SK-N-SH (cell line): ENCODE measurements around the gene HMOX1. TPM values are rescaled to one million over a fixed set of nuclear protein-coding genes. Genes with fewer than 3 reads are reported as not detected.

ENCODE experiments used
- CTCF ChIA-PET: fragments of 300-600, 350-600 bp; formaldehyde crosslinking; extraction: SDS; loops from one replicate; lab custom pipeline; 2021; lab: Yijun Ruan, JAX
- POLR2A ChIA-PET: fragments of 350-600 bp; sonication (Branson Sonifier 250); formaldehyde crosslinking; extraction: SDS; loops from one replicate; lab custom pipeline; 2020; ENCODE audit warnings: antibody characterized with exemption, inconsistent platforms; lab: Yijun Ruan, JAX
- DNase-seq: peaks from one replicate; pipeline ENCODE4 v3.0.0; 2012
- H2AFZ ChIP-seq: fragments of 200-600 bp; sonication (generic); 2 replicates; pipeline ENCODE4 v1.8.1; 2016; ENCODE audit warnings: antibody characterized with exemption, mild to moderate bottlenecking, low read depth
- H3F3A ChIP-seq: fragments of 200-600 bp; sonication (generic); replicated peaks from 2 replicates; pipeline ENCODE3; 2016; ENCODE audit warnings: antibody characterized with exemption, mild to moderate bottlenecking; ENCODE audit not compliant: insufficient read depth
- H3K27ac ChIP-seq, 2 experiments: fragments of 200-500 bp in 1 of 2; fragments of 200-600 bp in 1 of 2; sonication (Bioruptor generic) in 1 of 2; sonication (generic), shearing (Covaris generic) in 1 of 2; 2 replicates each; pipeline versions ENCODE4 v1.5.1 to v1.6.1; 2014 to 2016; ENCODE audit warnings: low read depth in 2 of 2, inconsistent platforms in 1 of 2, low read length in 1 of 2, mild to moderate bottlenecking in 1 of 2, mixed read lengths in 1 of 2
- H3K27me3 ChIP-seq: fragments of 200-600 bp; sonication (generic), shearing (Covaris generic); 2 replicates; pipeline ENCODE4 v1.6.1; 2016; ENCODE audit warnings: mixed run types; ENCODE audit not compliant: insufficient read depth
- H3K36me3 ChIP-seq, 2 experiments: fragments of 200-500 bp in 1 of 2; fragments of 200-600 bp in 1 of 2; sonication (Bioruptor generic) in 1 of 2; sonication (generic) in 1 of 2; replicated peaks in 1 of 2; 2 replicates each; pipeline versions ENCODE3 to v1.5.1; 2014 to 2016; ENCODE audit warnings: low read length in 1 of 2, mild to moderate bottlenecking in 1 of 2; ENCODE audit not compliant: insufficient read depth in 2 of 2, control insufficient read depth in 1 of 2
- H3K4me1 ChIP-seq, 2 experiments: fragments of 200-500 bp in 1 of 2; fragments of 200-600 bp in 1 of 2; sonication (Bioruptor generic) in 1 of 2; sonication (generic), shearing (Covaris generic) in 1 of 2; 2 replicates each; pipeline versions ENCODE4 v1.5.1 to v1.6.1; 2014 to 2016; ENCODE audit warnings: low read depth in 1 of 2, low read length in 1 of 2, mixed run types in 1 of 2; ENCODE audit not compliant: insufficient read depth in 2 of 2, control insufficient read depth in 1 of 2
- H3K4me2 ChIP-seq: fragments of 200-600 bp; sonication (generic), shearing (Covaris generic); 2 replicates; pipeline ENCODE4 v1.6.1; 2017; ENCODE audit warnings: mixed run types
- H3K4me3 ChIP-seq, 2 experiments: fragments of 200-500 bp in 1 of 2; fragments of 200-600 bp in 1 of 2; sonication (Bioruptor generic) in 1 of 2; sonication (generic), shearing (Covaris generic) in 1 of 2; 2 replicates each; pipeline versions ENCODE4 v1.5.1 to v1.8.1; 2014 to 2016; ENCODE audit warnings: low read depth in 2 of 2, inconsistent platforms in 1 of 2, low read length in 1 of 2, mild to moderate bottlenecking in 1 of 2, mixed read lengths in 1 of 2, moderate library complexity in 1 of 2
- H3K79me2 ChIP-seq: fragments of 200-600 bp; sonication (generic); 2 replicates; pipeline ENCODE4 v1.8.1; 2017; ENCODE audit warnings: mild to moderate bottlenecking; ENCODE audit not compliant: insufficient read depth
- H3K9ac ChIP-seq: fragments of 200-600 bp; sonication (generic); 2 replicates; pipeline ENCODE4 v1.6.1; 2017; ENCODE audit warnings: mixed run types
- H3K9me2 ChIP-seq: fragments of 200-600 bp; sonication (generic); 2 replicates; pipeline ENCODE4 v1.6.1; 2017; ENCODE audit warnings: mixed run types
- H3K9me3 ChIP-seq: fragments of 200-600 bp; sonication (generic); 2 replicates; pipeline ENCODE4 v1.6.1; 2017; ENCODE audit warnings: mixed run types, mild to moderate bottlenecking, moderate library complexity
- H4K20me1 ChIP-seq: fragments of 200-600 bp; sonication (generic); 2 replicates; pipeline ENCODE4 v1.6.1; 2017; ENCODE audit warnings: mild to moderate bottlenecking, mixed run types; ENCODE audit not compliant: insufficient read depth
- ELF1 ChIP-seq: IDR thresholded peaks from 2 replicates; pipeline ENCODE4 v1.4.0; 2012
- FOXJ3 ChIP-seq: sonication (generic); formaldehyde crosslinking; IDR thresholded peaks from 2 replicates; pipeline ENCODE4 v1.5.1; 2020; ENCODE audit warnings: mild to moderate bottlenecking, missing genetic modification reagents
- FOXM1 ChIP-seq: IDR thresholded peaks from 2 replicates; pipeline ENCODE4 v1.4.0; 2012; ENCODE audit warnings: low read depth, mild to moderate bottlenecking
- GABPA ChIP-seq: IDR thresholded peaks from 2 replicates; pipeline ENCODE4 v1.4.0; 2012; ENCODE audit warnings: low read depth, mild to moderate bottlenecking
- GATA2 ChIP-seq: sonication (generic); formaldehyde crosslinking; IDR thresholded peaks from 2 replicates; pipeline ENCODE4 v1.5.0; 2020; ENCODE audit warnings: mild to moderate bottlenecking, missing genetic modification reagents
- MEF2A ChIP-seq: IDR thresholded peaks from 2 replicates; pipeline ENCODE4 v1.4.0; 2012; ENCODE audit warnings: low read depth, borderline replicate concordance
- MXI1 ChIP-seq: IDR thresholded peaks from 2 replicates; pipeline ENCODE4 v1.6.1; 2012; ENCODE audit warnings: mild to moderate bottlenecking, low read depth, low read length, improper control_type of control experiment
- NFIC ChIP-seq: IDR thresholded peaks from 2 replicates; pipeline ENCODE4 v1.4.0; 2012; ENCODE audit warnings: borderline replicate concordance
- NRF1 ChIP-seq: IDR thresholded peaks from 2 replicates; pipeline ENCODE4 v1.6.1; 2012; ENCODE audit warnings: low read depth, mild to moderate bottlenecking, low read length
- POLR2AphosphoS5 ChIP-seq: IDR thresholded peaks from 2 replicates; pipeline ENCODE4 v1.6.1; 2012; ENCODE audit warnings: low read depth, low read length
- RXRA ChIP-seq: IDR thresholded peaks from 2 replicates; pipeline ENCODE4 v1.4.0; 2012; ENCODE audit warnings: low read depth, mild to moderate bottlenecking, borderline replicate concordance
- SIN3A ChIP-seq: IDR thresholded peaks from 2 replicates; pipeline ENCODE4 v1.6.1; 2012; ENCODE audit warnings: low read depth, mild to moderate bottlenecking, low read length, moderate library complexity, borderline replicate concordance
- SMC3 ChIP-seq: IDR thresholded peaks from 2 replicates; pipeline ENCODE4 v1.6.1; 2012; ENCODE audit warnings: low read depth, low read length, improper control_type of control experiment
- TAF1 ChIP-seq: IDR thresholded peaks from 2 replicates; pipeline ENCODE4 v1.6.1; 2012; ENCODE audit warnings: low read depth, mild to moderate bottlenecking, low read length, moderate library complexity, borderline replicate concordance
- TCF12 ChIP-seq: IDR thresholded peaks from 2 replicates; pipeline ENCODE4 v1.4.0; 2012
- WGBS: methylation state at CpG from one replicate; pipeline ENCODE4 v1.1.6; 2017; ENCODE audit warnings: low lambda C conversion rate; 5-methylcytosine and 5-hydroxymethylcytosine counted together
- polyA plus RNA-seq, 3 experiments: library from polyadenylated mRNA; depleted of rRNA; stranded (reverse); fragments of >200 nt; gene quantifications; 2 replicates each; pipeline ENCODE4 v1.2.3, GENCODE V29; 2012
- TF ChIP-seq, protein P1 (sequence below): IDR thresholded peaks from 2 replicates; pipeline ENCODE4 v1.6.1; 2012; ENCODE audit warnings: mild to moderate bottlenecking, low read depth, low read length, moderate library complexity
- TF ChIP-seq, protein P2 (sequence below): fragments of 150-350 bp; IDR thresholded peaks from 2 replicates; pipeline ENCODE4 v1.6.1; 2017; ENCODE audit warnings: antibody characterized with exemption, low read length, low read depth, borderline replicate concordance
- TF ChIP-seq, protein P3 (sequence below): fragments of 150-350 bp; IDR thresholded peaks from 2 replicates; pipeline ENCODE4 v1.6.1; 2016; ENCODE audit warnings: mild to moderate bottlenecking, low read depth, low read length

Gene HMOX1
- polyA plus RNA-seq, 1 of the 3 experiments (the other 2 are of a cell fraction): 13.7 TPM

DNA sequence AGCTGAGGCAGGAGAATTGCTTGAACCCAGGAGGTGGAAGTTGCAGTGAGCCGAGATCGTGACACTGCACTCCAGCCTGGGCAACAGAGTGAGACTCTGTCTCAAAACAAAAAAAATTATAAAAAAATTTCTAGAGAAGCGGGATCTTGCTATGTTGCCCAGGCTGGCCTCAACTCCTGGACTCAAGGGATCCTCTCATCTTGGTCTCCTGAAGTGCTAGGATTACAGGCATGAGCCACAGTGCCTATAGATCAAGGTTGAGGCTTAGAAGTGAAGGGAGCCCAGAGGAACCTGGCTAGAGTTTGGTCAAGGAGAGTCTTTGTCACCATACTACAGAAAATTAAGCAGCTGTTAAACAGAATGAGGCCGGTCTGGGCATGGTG lies 17.7 kb downstream of the HMOX1 start (continued):
- TF ChIP-seq, protein P1, sequence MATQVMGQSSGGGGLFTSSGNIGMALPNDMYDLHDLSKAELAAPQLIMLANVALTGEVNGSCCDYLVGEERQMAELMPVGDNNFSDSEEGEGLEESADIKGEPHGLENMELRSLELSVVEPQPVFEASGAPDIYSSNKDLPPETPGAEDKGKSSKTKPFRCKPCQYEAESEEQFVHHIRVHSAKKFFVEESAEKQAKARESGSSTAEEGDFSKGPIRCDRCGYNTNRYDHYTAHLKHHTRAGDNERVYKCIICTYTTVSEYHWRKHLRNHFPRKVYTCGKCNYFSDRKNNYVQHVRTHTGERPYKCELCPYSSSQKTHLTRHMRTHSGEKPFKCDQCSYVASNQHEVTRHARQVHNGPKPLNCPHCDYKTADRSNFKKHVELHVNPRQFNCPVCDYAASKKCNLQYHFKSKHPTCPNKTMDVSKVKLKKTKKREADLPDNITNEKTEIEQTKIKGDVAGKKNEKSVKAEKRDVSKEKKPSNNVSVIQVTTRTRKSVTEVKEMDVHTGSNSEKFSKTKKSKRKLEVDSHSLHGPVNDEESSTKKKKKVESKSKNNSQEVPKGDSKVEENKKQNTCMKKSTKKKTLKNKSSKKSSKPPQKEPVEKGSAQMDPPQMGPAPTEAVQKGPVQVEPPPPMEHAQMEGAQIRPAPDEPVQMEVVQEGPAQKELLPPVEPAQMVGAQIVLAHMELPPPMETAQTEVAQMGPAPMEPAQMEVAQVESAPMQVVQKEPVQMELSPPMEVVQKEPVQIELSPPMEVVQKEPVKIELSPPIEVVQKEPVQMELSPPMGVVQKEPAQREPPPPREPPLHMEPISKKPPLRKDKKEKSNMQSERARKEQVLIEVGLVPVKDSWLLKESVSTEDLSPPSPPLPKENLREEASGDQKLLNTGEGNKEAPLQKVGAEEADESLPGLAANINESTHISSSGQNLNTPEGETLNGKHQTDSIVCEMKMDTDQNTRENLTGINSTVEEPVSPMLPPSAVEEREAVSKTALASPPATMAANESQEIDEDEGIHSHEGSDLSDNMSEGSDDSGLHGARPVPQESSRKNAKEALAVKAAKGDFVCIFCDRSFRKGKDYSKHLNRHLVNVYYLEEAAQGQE: no peak
- TF ChIP-seq, all 33 proteins: peak for 0

DNA sequence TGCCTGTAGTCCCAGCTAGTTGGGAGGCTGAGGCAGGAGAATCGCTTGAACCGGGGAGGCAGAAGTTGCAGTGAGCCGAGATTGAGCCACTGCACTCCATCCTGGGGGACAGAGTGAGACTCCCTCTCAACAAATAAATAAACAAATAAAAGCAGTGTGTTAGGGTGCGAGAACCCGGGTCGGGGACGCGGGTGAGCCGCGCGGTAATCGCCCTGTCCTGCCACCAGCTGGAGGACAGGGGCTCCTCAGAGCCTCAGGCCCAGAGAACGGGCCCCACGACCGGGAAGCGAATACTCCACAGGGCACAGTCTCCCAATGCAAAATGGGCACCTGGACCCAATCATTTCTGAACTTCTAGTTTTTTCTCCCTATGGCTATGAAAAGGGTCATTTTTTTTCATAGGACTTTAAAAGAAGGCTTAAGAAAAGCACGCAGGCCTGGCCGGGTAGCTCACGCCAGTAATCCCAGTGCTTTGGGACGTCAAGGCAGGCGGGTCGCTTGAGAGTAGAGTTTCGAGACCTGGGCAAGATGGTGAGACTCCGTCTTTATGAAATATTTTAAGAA lies 18.3 kb downstream of the HMOX1 start:
- Histone ChIP-seq H3K9me3 (no peaks in the 10 kb centered on the region), H3K4me1 (no peaks in the 10 kb centered on the region; a peak in 2 of 4 replicates), H2AFZ (peak overlapping the region; percentile 96), H3K4me2 (peak overlapping the region; percentile 99), H3K27me3 (no peaks in the 10 kb centered on the region), H3K27ac (peak overlapping the region; percentile 55 to 68), H3K9me2 (no peaks in the 10 kb centered on the region), H4K20me1 (no peaks in the 10 kb centered on the region), H3K79me2 (peaks cover 23% of the 10 kb centered on the region), H3K36me3 (peaks cover 2 to 3% of the 10 kb centered on the region in 2 experiments), H3K9ac (peak overlapping the region; percentile 73), H3F3A (peaks cover 4% of the 10 kb centered on the region), H3K4me3 (peak overlapping the region; percentile 64 to 92)
- peak; percentile 76 for DNase-seq
- POLR2A ChIA-PET: no interaction called here
- no peak for TF ChIP-seq SMC3
- TF ChIP-seq SIN3A: no peak
- TF ChIP-seq, protein P2, sequence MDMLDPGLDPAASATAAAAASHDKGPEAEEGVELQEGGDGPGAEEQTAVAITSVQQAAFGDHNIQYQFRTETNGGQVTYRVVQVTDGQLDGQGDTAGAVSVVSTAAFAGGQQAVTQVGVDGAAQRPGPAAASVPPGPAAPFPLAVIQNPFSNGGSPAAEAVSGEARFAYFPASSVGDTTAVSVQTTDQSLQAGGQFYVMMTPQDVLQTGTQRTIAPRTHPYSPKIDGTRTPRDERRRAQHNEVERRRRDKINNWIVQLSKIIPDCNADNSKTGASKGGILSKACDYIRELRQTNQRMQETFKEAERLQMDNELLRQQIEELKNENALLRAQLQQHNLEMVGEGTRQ: no peak
- no peak for TF ChIP-seq GATA2 (CRISPR knock-in tag)
- no peak for TF ChIP-seq FOXM1
- no peak for TF ChIP-seq RXRA
- WGBS: 57% methylated on average over 24 of the region's 24 CpGs
- CTCF ChIA-PET: interaction anchor here (0.6 to 1.8 kb wide), 3 partner anchors 13 to 81 kb away, joined by 3 to 7 read pairs (median 3); no protein-coding TSS in a partner anchor

GRCh38 chr22:35399678-35400500 lies 19.0 kb downstream of the HMOX1 start, which contains the start of gene MCM5:
MCM5 (plus strand) TSS chr22:35400140; CDS start chr22:35400439, 299 bp downstream.
- Histone ChIP-seq H3K9me3 (no peaks in the 10 kb centered on the region), H3K27ac (peak within 1 kb of the TSS; percentile 55 to 68), H3K4me1 (no peaks in the 10 kb centered on the region; a peak in 2 of 4 replicates), H2AFZ (peak within 1 kb of the TSS; percentile 96), H3K4me3 (peak within 1 kb of the TSS; percentile 64 to 92), H3K27me3 (no peaks in the 10 kb centered on the region), H3K4me2 (peak within 1 kb of the TSS; percentile 99), H3K9me2 (no peaks in the 10 kb centered on the region), H3K36me3 (peaks cover 2 to 7% of the 10 kb centered on the region in 2 experiments), H3K9ac (peak within 1 kb of the TSS; percentile 85), H4K20me1 (no peaks in the 10 kb centered on the region), H3K79me2 (peaks cover 23% of the 10 kb centered on the region), H3F3A (no peaks in the 10 kb centered on the region)
- POLR2A ChIA-PET: no interaction called here
- 3% methylated on average over 35 of the region's 64 CpGs for WGBS
- CTCF ChIA-PET: interaction anchor here (1.2 to 1.8 kb wide), 2 partner anchors 13 to 49 kb away, joined by 3 to 7 read pairs; no protein-coding TSS in a partner anchor
- peak; percentile 98 for DNase-seq
- no peak for TF ChIP-seq FOXM1
- TF ChIP-seq RXRA: no peak
- peak; percentile 79; the same call in 1 of the 2 replicates for TF ChIP-seq TAF1
- TF ChIP-seq ELF1: peak; percentile 81
- TF ChIP-seq TCF12: no peak
- no peak for TF ChIP-seq NRF1
- peak; percentile 77; the same call in 1 of the 2 replicates for TF ChIP-seq MXI1
- no peak for TF ChIP-seq MEF2A
- TF ChIP-seq GABPA: peak; percentile 73
- TF ChIP-seq NFIC: no peak
- TF ChIP-seq FOXJ3 (CRISPR knock-in tag): no peak
- peak; percentile 73 for TF ChIP-seq POLR2AphosphoS5
- TF ChIP-seq, protein P3, sequence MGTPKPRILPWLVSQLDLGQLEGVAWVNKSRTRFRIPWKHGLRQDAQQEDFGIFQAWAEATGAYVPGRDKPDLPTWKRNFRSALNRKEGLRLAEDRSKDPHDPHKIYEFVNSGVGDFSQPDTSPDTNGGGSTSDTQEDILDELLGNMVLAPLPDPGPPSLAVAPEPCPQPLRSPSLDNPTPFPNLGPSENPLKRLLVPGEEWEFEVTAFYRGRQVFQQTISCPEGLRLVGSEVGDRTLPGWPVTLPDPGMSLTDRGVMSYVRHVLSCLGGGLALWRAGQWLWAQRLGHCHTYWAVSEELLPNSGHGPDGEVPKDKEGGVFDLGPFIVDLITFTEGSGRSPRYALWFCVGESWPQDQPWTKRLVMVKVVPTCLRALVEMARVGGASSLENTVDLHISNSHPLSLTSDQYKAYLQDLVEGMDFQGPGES: peak; percentile 73
